ENCODE measurements around the gene ATP6V1B1. TPM values are rescaled to one million over a fixed set of nuclear protein-coding genes. Genes with fewer than 3 reads are reported as not detected.
A peak's percentile ranks its signal among the peaks of the same experiment; 100 is the strongest.

The ATP6V1B1 gene
- total and polyA plus RNA-seq, 2 of the 13 experiments (the other 11 are each of a cell fraction or from before 2014, with no cell fraction given) = 0.58 to 1.6 TPM

GRCh38 chr2:70994699-70995425, 59.2 kb downstream of the ATP6V1B1 start, which contains the start of gene TEX261 (continued):
- TF ChIP-seq CBX5 (CRISPR knock-in tag; IDR thresholded peaks at IDR 0.05; ENCODE audit: borderline replicate concordance) (peak; percentile 75; the same call in 1 of the 2 replicates), TEAD3 (CRISPR knock-in tag; optimal IDR thresholded peaks at IDR 0.05; ENCODE audit: borderline replicate concordance) (peak; percentile 63), MXD3 (CRISPR knock-in tag; IDR thresholded peaks at IDR 0.05) (peak; percentile 47; the same call in 1 of the 2 replicates), ZNF343 (CRISPR knock-in tag; IDR thresholded peaks at IDR 0.05) (no peak), ZSCAN30 (CRISPR knock-in tag; IDR thresholded peaks at IDR 0.05) (no peak), POLR2AphosphoS2 (IDR thresholded peaks at IDR 0.05; ENCODE audit: low read depth, low read length) (no peak), HNF1B (CRISPR knock-in tag; IDR thresholded peaks at IDR 0.05) (peak; percentile 72; the same call in 1 of the 2 replicates), ZNF589 (CRISPR knock-in tag; conservative IDR thresholded peaks at IDR 0.05) (0 out of 2 replicates have a peak, but pooled peaks have one; percentile 3), POLR2G (IDR thresholded peaks at IDR 0.05; ENCODE audit: low read depth, low read length) (peak; percentile 66), STAG1 (CRISPR knock-in tag; IDR thresholded peaks at IDR 0.05) (no peak), ZFP36L2 (CRISPR knock-in tag; IDR thresholded peaks at IDR 0.05) (no peak), HNRNPLL (IDR thresholded peaks at IDR 0.05; ENCODE audit: low read depth, low read length, poor library complexity, severe bottlenecking) (peak; percentile 57), ZNF644 (CRISPR knock-in tag; IDR thresholded peaks at IDR 0.05; ENCODE audit: low read depth) (0 out of 2 replicates have a peak, but pooled peaks have one; percentile 6), ZNF607 (CRISPR knock-in tag; IDR thresholded peaks at IDR 0.05; ENCODE audit: borderline replicate concordance) (peak; percentile 48), TOE1 (CRISPR knock-in tag; IDR thresholded peaks at IDR 0.05) (no peak), FOXJ3 (CRISPR knock-in tag; IDR thresholded peaks at IDR 0.05; ENCODE audit: borderline replicate concordance) (no peak), POLR2AphosphoS5 (IDR thresholded peaks at IDR 0.05; ENCODE audit: low read depth, low read length) (0 out of 2 replicates have a peak, but pooled peaks have one; percentile 47), SIX1 (CRISPR knock-in tag; IDR thresholded peaks at IDR 0.05; ENCODE audit: borderline replicate concordance) (no peak), ZNF335 (CRISPR knock-in tag; IDR thresholded peaks at IDR 0.05) (no peak), ZNF136 (CRISPR knock-in tag; IDR thresholded peaks at IDR 0.05; ENCODE audit: low read depth) (0 out of 2 replicates have a peak, but pooled peaks have one; percentile 71), ZBTB43 (CRISPR knock-in tag; conservative IDR thresholded peaks at IDR 0.05) (0 out of 2 replicates have a peak, but pooled peaks have one; percentile 28), ZNF768 (CRISPR knock-in tag; IDR thresholded peaks at IDR 0.05) (peak; percentile 43; the same call in 1 of the 2 replicates)

All from HepG2 (cell line).